Neuronal stem cell (in vitro differentiated cells): ENCODE measurements around the gene ATP1A2.

Experiments
- DNase-seq: peaks from one replicate; pipeline ENCODE4 v3.0.0-alpha.2; 2013; ENCODE audit warnings: low spot score
- H2AFZ ChIP-seq: one replicate; pipeline ENCODE4 v1.6.1; 2013; ENCODE audit warnings: mild to moderate bottlenecking, low read length, inconsistent platforms
- H2AK5ac ChIP-seq: 2 replicates; pipeline ENCODE4 v1.6.1; 2013; ENCODE audit warnings: low read depth, mild to moderate bottlenecking, inconsistent platforms, low read length, moderate library complexity, mixed read lengths
- H2BK120ac ChIP-seq: 2 replicates; pipeline ENCODE4 v1.6.1; 2013; ENCODE audit warnings: low read depth, mild to moderate bottlenecking, inconsistent platforms, low read length, moderate library complexity, mixed read lengths
- H2BK12ac ChIP-seq: one replicate; pipeline ENCODE4 v1.6.1; 2013; ENCODE audit warnings: low read length, inconsistent platforms
- H2BK15ac ChIP-seq: 2 replicates; pipeline ENCODE4 v1.6.1; 2013; ENCODE audit warnings: mild to moderate bottlenecking, low read length, inconsistent platforms, mixed read lengths
- H2BK5ac ChIP-seq: one replicate; pipeline ENCODE4 v1.6.1; 2013; ENCODE audit warnings: inconsistent platforms, mild to moderate bottlenecking, low read length, moderate library complexity
- H3K14ac ChIP-seq: one replicate; pipeline ENCODE4 v1.6.1; 2013; ENCODE audit warnings: low read length, inconsistent platforms
- H3K18ac ChIP-seq: 2 replicates; pipeline ENCODE4 v1.6.1; 2013; ENCODE audit warnings: low read length, inconsistent platforms
- H3K23ac ChIP-seq: 2 replicates; pipeline ENCODE4 v1.6.1; 2013; ENCODE audit warnings: low read depth, mild to moderate bottlenecking, mixed read lengths, low read length, inconsistent platforms; ENCODE audit not compliant: poor library complexity
- H3K27ac ChIP-seq: replicated peaks from 3 replicates; pipeline ENCODE4 v1.5.1; 2013; ENCODE audit warnings: low read length, inconsistent platforms
- H3K27me3 ChIP-seq, 3 experiments: 2 replicates each; pipeline ENCODE4 v1.6.1; 2013; ENCODE audit warnings: low read length in 3 of 3, mild to moderate bottlenecking in 2 of 3, inconsistent platforms in 1 of 3, low read depth in 1 of 3, mixed read lengths in 1 of 3, moderate library complexity in 1 of 3; ENCODE audit not compliant: control insufficient read depth in 3 of 3, insufficient read depth in 3 of 3
- H3K36me3 ChIP-seq, 2 donors: replicated peaks in 1 of 2; 2 replicates each; pipeline ENCODE4 v1.6.1; 2013; ENCODE audit warnings: low read length in 2 of 2; ENCODE audit not compliant: control insufficient read depth in 2 of 2, insufficient read depth in 2 of 2
- H3K4ac ChIP-seq: 2 replicates; pipeline ENCODE4 v1.6.1; 2013; ENCODE audit warnings: inconsistent platforms, mild to moderate bottlenecking, low read length, moderate library complexity
- H3K4me1 ChIP-seq, 2 donors: 1 replicate in 1 of 2; 2 replicates in 1 of 2; pipeline ENCODE4 v1.6.1; 2013; ENCODE audit warnings: low read length in 2 of 2, low read depth in 1 of 2; ENCODE audit not compliant: control insufficient read depth in 2 of 2, insufficient read depth in 1 of 2
- H3K4me2 ChIP-seq: one replicate; pipeline ENCODE4 v1.6.1; 2013; ENCODE audit warnings: mild to moderate bottlenecking, low read length, inconsistent platforms; ENCODE audit not compliant: insufficient read depth, poor library complexity, severe bottlenecking
- H3K4me3 ChIP-seq, 2 donors: 2 replicates each; pipeline ENCODE4 v1.5.1; 2013; ENCODE audit warnings: low read length in 2 of 2, mild to moderate bottlenecking in 2 of 2, inconsistent platforms in 1 of 2, moderate library complexity in 1 of 2
- H3K79me1 ChIP-seq: one replicate; pipeline ENCODE4 v1.6.1; 2013; ENCODE audit warnings: low read depth, mild to moderate bottlenecking, inconsistent platforms, low read length, moderate library complexity
- H3K9ac ChIP-seq: one replicate; pipeline ENCODE4 v1.6.1; 2013; ENCODE audit warnings: mild to moderate bottlenecking, low read depth, low read length, inconsistent platforms; ENCODE audit not compliant: poor library complexity
- H3K9me3 ChIP-seq, 2 donors: replicated peaks in 1 of 2; 2 replicates each; pipeline versions ENCODE3 to v1.6.1; 2013; ENCODE audit warnings: low read length in 2 of 2, mild to moderate bottlenecking in 2 of 2, inconsistent platforms in 1 of 2, low read depth in 1 of 2, mixed read lengths in 1 of 2, moderate library complexity in 1 of 2; ENCODE audit not compliant: control insufficient read depth in 2 of 2, insufficient read depth in 1 of 2
- H4K8ac ChIP-seq: one replicate; pipeline ENCODE4 v1.6.1; 2013; ENCODE audit warnings: low read depth, mild to moderate bottlenecking, inconsistent platforms, low read length, moderate library complexity
- H4K91ac ChIP-seq: one replicate; pipeline ENCODE4 v1.6.1; 2013; ENCODE audit warnings: low read length, low read depth, mild to moderate bottlenecking, inconsistent platforms; ENCODE audit not compliant: poor library complexity
- WGBS, 2 donors: extraction: QIAGEN DNeasy Blood & Tissue Kit; methylation state at CpG; one replicate each; pipeline ENCODE4 v1.1.7; 2013; ENCODE audit warnings: missing lambda C conversion rate in 2 of 2, mixed read lengths in 1 of 2; ENCODE audit not compliant: insufficient read length in 2 of 2, insufficient replicate concordance in 1 of 2; ENCODE audit errors: extremely low coverage in 2 of 2; 5-methylcytosine and 5-hydroxymethylcytosine counted together

ATP1A2 gene

GRCh38 chr1:160163615-160164014 is 48.1 kb downstream of the ATP1A2 start:
- Histone ChIP-seq H3K4me3 (no peak overlapping the region), H3K9me3 (peaks cover 0 to 7% of the 10 kb centered on the region in 2 donors), H2BK12ac (no peak overlapping the region), H2BK5ac (no peak overlapping the region), H4K91ac (no peak overlapping the region), H2AFZ (no peak overlapping the region), H3K79me1 (no peaks in the 10 kb centered on the region), H3K36me3 (no peaks in the 10 kb centered on the region), H3K23ac (no peak overlapping the region), H3K4me1 (peaks cover 4% of the 10 kb centered on the region in 2 donors), H3K9ac (no peak overlapping the region), H3K27ac (no peak overlapping the region), H4K8ac (no peak overlapping the region), H3K27me3 (no peaks in the 10 kb centered on the region), H3K14ac (no peak overlapping the region), H3K4me2 (no peak overlapping the region), H3K4ac (no peak overlapping the region), H2BK120ac (no peak overlapping the region), H2AK5ac (no peak overlapping the region), H2BK15ac (no peak overlapping the region), H3K18ac (no peak overlapping the region)
- DNase-seq: no peak
- WGBS, 2 donors: no CpG with 5 or more reads among the region's 1 CpG

- peaks cover 7 to 9% of the 10 kb centered on the region in 2 donors for H3K4me1 ChIP-seq
- H3K4ac ChIP-seq: no peak overlapping the region
- no peaks in the 10 kb centered on the region for H3K79me1 ChIP-seq
- H2BK12ac ChIP-seq: no peak overlapping the region
- no peak overlapping the region for H2BK15ac ChIP-seq
- no peak overlapping the region for H3K4me2 ChIP-seq
- H4K91ac ChIP-seq: no peak overlapping the region
- H3K9me3 ChIP-seq: peaks cover 0 to 7% of the 10 kb centered on the region in 2 donors
- H3K27me3 ChIP-seq: no peaks in the 10 kb centered on the region
- no peak for DNase-seq
- H3K4me3 ChIP-seq: no peak overlapping the region
- H4K8ac ChIP-seq: no peak overlapping the region
- no peak overlapping the region for H2BK5ac ChIP-seq
- H3K36me3 ChIP-seq: no peaks in the 10 kb centered on the region
- no CpG with 5 or more reads among the region's 10 CpGs for WGBS, 2 donors
- H3K23ac ChIP-seq: no peak overlapping the region
- H3K9ac ChIP-seq: no peak overlapping the region
- no peak overlapping the region for H3K18ac ChIP-seq
- no peak overlapping the region for H2BK120ac ChIP-seq
- H3K27ac ChIP-seq: no peak overlapping the region
- H2AK5ac ChIP-seq: no peak overlapping the region
- no peak overlapping the region for H2AFZ ChIP-seq
- H3K14ac ChIP-seq: no peak overlapping the region
Observed at GRCh38 chr1:160164121-160164520, 48.6 kb downstream of the ATP1A2 start.

- Histone ChIP-seq H3K18ac (no peak overlapping the region), H4K8ac (no peak overlapping the region), H3K36me3 (no peaks in the 10 kb centered on the region), H3K4me3 (no peak overlapping the region), H3K9me3 (peaks cover 0 to 7% of the 10 kb centered on the region in 2 donors), H4K91ac (no peak overlapping the region), H3K27me3 (no peaks in the 10 kb centered on the region), H3K23ac (no peak overlapping the region), H3K4me1 (peaks cover 11 to 23% of the 10 kb centered on the region in 2 donors), H3K4me2 (no peak overlapping the region), H3K9ac (no peak overlapping the region), H2BK120ac (no peak overlapping the region), H2BK12ac (no peak overlapping the region), H2BK15ac (no peak overlapping the region), H2AFZ (no peak overlapping the region), H3K79me1 (no peaks in the 10 kb centered on the region), H2AK5ac (no peak overlapping the region), H3K27ac (no peak overlapping the region), H3K14ac (no peak overlapping the region), H2BK5ac (no peak overlapping the region), H3K4ac (no peak overlapping the region)
- WGBS, 2 donors: no CpG with 5 or more reads among the region's 12 CpGs
- no peak for DNase-seq
Observed at GRCh38 chr1:160166166-160166868, 50.8 kb downstream of the ATP1A2 start.

- Histone ChIP-seq H3K9ac (no peak overlapping the region), H2BK15ac (no peak overlapping the region), H2BK120ac (no peak overlapping the region), H2AK5ac (no peak overlapping the region), H2BK5ac (no peak overlapping the region), H3K27ac (no peak overlapping the region), H4K8ac (no peak overlapping the region), H3K4ac (no peak overlapping the region), H3K23ac (no peak overlapping the region), H3K27me3 (no peaks in the 10 kb centered on the region), H4K91ac (no peak overlapping the region), H3K79me1 (no peaks in the 10 kb centered on the region), H3K4me2 (no peak overlapping the region), H3K9me3 (peaks cover 0 to 7% of the 10 kb centered on the region in 2 donors), H2AFZ (no peak overlapping the region), H3K4me1 (peaks cover 13 to 31% of the 10 kb centered on the region in 2 donors), H2BK12ac (no peak overlapping the region), H3K36me3 (no peaks in the 10 kb centered on the region), H3K4me3 (no peak overlapping the region), H3K18ac (no peak overlapping the region), H3K14ac (no peak overlapping the region)
- no CpG with 5 or more reads among the region's 4 CpGs for WGBS, 2 donors
- DNase-seq: no peak
Observed at GRCh38 chr1:160167056-160167455, 51.5 kb downstream of the ATP1A2 start.
